HepG2 (cell line): ENCODE measurements around the gene TRIM9. TPM values are rescaled to one million over a fixed set of nuclear protein-coding genes. Genes with fewer than 3 reads are reported as not detected.

Experiments
- ADNP ChIP-seq: sonication (generic); formaldehyde crosslinking; IDR thresholded peaks from 2 replicates; pipeline ENCODE4 v1.4.0; 2020; ENCODE audit warnings: missing genetic modification reagents
- CHCHD3 ChIP-seq: sonication (generic); formaldehyde crosslinking; IDR thresholded peaks from 2 replicates; pipeline ENCODE4 v1.8.0; 2022; ENCODE audit warnings: mild to moderate bottlenecking, missing genetic modification reagents, moderate library complexity
- HIVEP1 ChIP-seq: sonication (generic); formaldehyde crosslinking; IDR thresholded peaks from 2 replicates; pipeline ENCODE4 v1.4.0; 2020; ENCODE audit warnings: mild to moderate bottlenecking, missing genetic modification reagents
- HNF4A ChIP-seq: sonication (generic); formaldehyde crosslinking; IDR thresholded peaks from 2 replicates; pipeline ENCODE4 v1.4.0; 2020; ENCODE audit warnings: missing genetic modification reagents
- KLF16 ChIP-seq, 2 experiments: sonication (generic) in 1 of 2; formaldehyde crosslinking in 1 of 2; IDR thresholded peaks; 2 replicates each; pipeline versions ENCODE4 v1.6.1 to v1.8.0; 2016 to 2023; ENCODE audit warnings: missing genetic modification reagents in 2 of 2, missing compliant biosample characterization in 1 of 2
- NCOR1 ChIP-seq: fragments of 200-600 bp; sonication (generic); IDR thresholded peaks from 2 replicates; pipeline ENCODE4 v1.7.0; 2017; ENCODE audit warnings: antibody characterized with exemption, low read length, borderline replicate concordance
- NFKBIZ ChIP-seq: IDR thresholded peaks from 2 replicates; pipeline ENCODE4 v1.6.1; 2018; ENCODE audit warnings: missing genetic modification reagents, missing compliant biosample characterization
- REL ChIP-seq: sonication (generic); formaldehyde crosslinking; conservative IDR thresholded peaks from 2 replicates; pipeline ENCODE4 v1.8.0; 2022; ENCODE audit warnings: mild to moderate bottlenecking, missing genetic modification reagents, moderate library complexity
- SP4 ChIP-seq: sonication (generic); formaldehyde crosslinking; IDR thresholded peaks from 2 replicates; pipeline ENCODE4 v1.8.1; 2023; ENCODE audit warnings: mild to moderate bottlenecking, missing genetic modification reagents
- SP5 ChIP-seq: IDR thresholded peaks from 2 replicates; pipeline ENCODE4 v1.6.1; 2016; ENCODE audit warnings: low read depth, borderline replicate concordance
- ZFP1 ChIP-seq: IDR thresholded peaks from 2 replicates; pipeline ENCODE4 v1.6.1; 2016
- ZNF180 ChIP-seq: sonication (generic); formaldehyde crosslinking; IDR thresholded peaks from 2 replicates; pipeline ENCODE4 v1.4.0; 2020; ENCODE audit warnings: low read depth, missing genetic modification reagents, borderline replicate concordance
- ZNF414 ChIP-seq: sonication (generic); formaldehyde crosslinking; IDR thresholded peaks from 2 replicates; pipeline ENCODE4 v1.5.0; 2020; ENCODE audit warnings: missing genetic modification reagents
- ZNF441 ChIP-seq: sonication (generic); formaldehyde crosslinking; IDR thresholded peaks from 2 replicates; pipeline ENCODE4 v1.7.0; 2021; ENCODE audit warnings: missing genetic modification reagents, borderline replicate concordance
- ZNF574 ChIP-seq: sonication (generic); formaldehyde crosslinking; IDR thresholded peaks from 2 replicates; pipeline ENCODE4 v1.4.0; 2020; ENCODE audit warnings: missing genetic modification reagents
- ZNF644 ChIP-seq: IDR thresholded peaks from 2 replicates; pipeline ENCODE4 v1.6.1; 2016; ENCODE audit warnings: low read depth
- ZNF775 ChIP-seq: sonication (generic); formaldehyde crosslinking; IDR thresholded peaks from 2 replicates; pipeline ENCODE4 v1.4.0; 2020; ENCODE audit warnings: missing genetic modification reagents, mild to moderate bottlenecking, moderate library complexity, borderline replicate concordance
- ZNF850 ChIP-seq: sonication (generic); formaldehyde crosslinking; conservative IDR thresholded peaks from 2 replicates; pipeline ENCODE4 v1.9.0; 2021; ENCODE audit warnings: mild to moderate bottlenecking, missing genetic modification reagents
- polyA plus RNA-seq, 8 experiments: library from polyadenylated mRNA; depleted of rRNA in 3 of 8; stranded (reverse) in 7 of 8; unstranded in 1 of 8; fragments of >200 nt; fragmentation: Illumina TruSeq in 4 of 8; extraction: Trizol in 4 of 8; gene quantifications; 2 replicates each; pipeline versions ENCODE4 v1.2.1 to v1.2.3, GENCODE V29; 2011 to 2016; ENCODE audit warnings: low read depth in 4 of 8, missing spikeins in 1 of 8, mixed read lengths in 1 of 8; ENCODE audit not compliant: insufficient read depth in 1 of 8
- total RNA-seq, 5 experiments: library from RNA; depleted of rRNA; stranded (reverse); fragments of >200 nt; fragmentation: Illumina TruSeq; extraction: Trizol; gene quantifications; 2 replicates each; pipeline ENCODE4 v1.2.3, GENCODE V29; 2016; ENCODE audit warnings: low read depth in 1 of 5
- TF ChIP-seq, protein P1 (sequence below): IDR thresholded peaks from 2 replicates; pipeline ENCODE4 v1.6.1; 2018; ENCODE audit warnings: missing genetic modification reagents, mild to moderate bottlenecking, missing compliant biosample characterization
- TF ChIP-seq, protein P2 (sequence below): sonication (generic); formaldehyde crosslinking; IDR thresholded peaks from 2 replicates; pipeline ENCODE4 v1.5.0; 2020; ENCODE audit warnings: mild to moderate bottlenecking, missing genetic modification reagents
- TF ChIP-seq, protein P3 (sequence below): sonication (generic); formaldehyde crosslinking; IDR thresholded peaks from 2 replicates; pipeline ENCODE4 v1.9.0; 2022; ENCODE audit warnings: low read depth, missing genetic modification reagents

Gene TRIM9
- total and polyA plus RNA-seq, 2 of the 13 experiments (the other 11 are each of a cell fraction or from before 2014, with no cell fraction given): 0.04 to 0.07 TPM

- TF ChIP-seq, protein P1, sequence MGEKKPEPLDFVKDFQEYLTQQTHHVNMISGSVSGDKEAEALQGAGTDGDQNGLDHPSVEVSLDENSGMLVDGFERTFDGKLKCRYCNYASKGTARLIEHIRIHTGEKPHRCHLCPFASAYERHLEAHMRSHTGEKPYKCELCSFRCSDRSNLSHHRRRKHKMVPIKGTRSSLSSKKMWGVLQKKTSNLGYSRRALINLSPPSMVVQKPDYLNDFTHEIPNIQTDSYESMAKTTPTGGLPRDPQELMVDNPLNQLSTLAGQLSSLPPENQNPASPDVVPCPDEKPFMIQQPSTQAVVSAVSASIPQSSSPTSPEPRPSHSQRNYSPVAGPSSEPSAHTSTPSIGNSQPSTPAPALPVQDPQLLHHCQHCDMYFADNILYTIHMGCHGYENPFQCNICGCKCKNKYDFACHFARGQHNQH (CRISPR knock-in tag): no peak; the same call in 1 of the 2 replicates
- 0 out of 2 replicates have a peak, but pooled peaks have one; percentile 8 for TF ChIP-seq REL (CRISPR knock-in tag)
- TF ChIP-seq HIVEP1 (CRISPR knock-in tag): no peak
- TF ChIP-seq NFKBIZ: no peak
- no peak for TF ChIP-seq ZNF574
- no peak; the same call in 1 of the 2 replicates for TF ChIP-seq ZNF414
- no peak for TF ChIP-seq ZNF441 (CRISPR knock-in tag)
- no peak for TF ChIP-seq SP4 (CRISPR knock-in tag)
- peak in 1 of 2 experiments; percentile 25; a peak in 1 of 4 replicates for TF ChIP-seq KLF16 (CRISPR knock-in tag; IDR thresholded peaks at IDR 0.05)
- peak; percentile 57; the same call in 1 of the 2 replicates for TF ChIP-seq SP5 (CRISPR knock-in tag)
- TF ChIP-seq ADNP (CRISPR knock-in tag): no peak
- TF ChIP-seq ZFP1: no peak
- no peak for TF ChIP-seq HNF4A (CRISPR knock-in tag)
- TF ChIP-seq ZNF644 (CRISPR knock-in tag): no peak
- TF ChIP-seq, protein P2, sequence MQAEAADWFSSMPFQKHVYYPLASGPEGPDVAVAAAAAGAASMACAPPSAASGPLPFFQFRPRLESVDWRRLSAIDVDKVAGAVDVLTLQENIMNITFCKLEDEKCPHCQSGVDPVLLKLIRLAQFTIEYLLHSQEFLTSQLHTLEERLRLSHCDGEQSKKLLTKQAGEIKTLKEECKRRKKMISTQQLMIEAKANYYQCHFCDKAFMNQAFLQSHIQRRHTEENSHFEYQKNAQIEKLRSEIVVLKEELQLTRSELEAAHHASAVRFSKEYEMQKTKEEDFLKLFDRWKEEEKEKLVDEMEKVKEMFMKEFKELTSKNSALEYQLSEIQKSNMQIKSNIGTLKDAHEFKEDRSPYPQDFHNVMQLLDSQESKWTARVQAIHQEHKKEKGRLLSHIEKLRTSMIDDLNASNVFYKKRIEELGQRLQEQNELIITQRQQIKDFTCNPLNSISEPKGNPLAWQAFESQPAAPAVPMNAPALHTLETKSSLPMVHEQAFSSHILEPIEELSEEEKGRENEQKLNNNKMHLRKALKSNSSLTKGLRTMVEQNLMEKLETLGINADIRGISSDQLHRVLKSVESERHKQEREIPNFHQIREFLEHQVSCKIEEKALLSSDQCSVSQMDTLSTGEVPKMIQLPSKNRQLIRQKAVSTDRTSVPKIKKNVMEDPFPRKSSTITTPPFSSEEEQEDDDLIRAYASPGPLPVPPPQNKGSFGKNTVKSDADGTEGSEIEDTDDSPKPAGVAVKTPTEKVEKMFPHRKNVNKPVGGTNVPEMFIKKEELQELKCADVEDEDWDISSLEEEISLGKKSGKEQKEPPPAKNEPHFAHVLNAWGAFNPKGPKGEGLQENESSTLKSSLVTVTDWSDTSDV: 0 out of 2 replicates have a peak, but pooled peaks have one; percentile 52
- TF ChIP-seq ZNF775 (CRISPR knock-in tag): no peak
- TF ChIP-seq, protein P3, sequence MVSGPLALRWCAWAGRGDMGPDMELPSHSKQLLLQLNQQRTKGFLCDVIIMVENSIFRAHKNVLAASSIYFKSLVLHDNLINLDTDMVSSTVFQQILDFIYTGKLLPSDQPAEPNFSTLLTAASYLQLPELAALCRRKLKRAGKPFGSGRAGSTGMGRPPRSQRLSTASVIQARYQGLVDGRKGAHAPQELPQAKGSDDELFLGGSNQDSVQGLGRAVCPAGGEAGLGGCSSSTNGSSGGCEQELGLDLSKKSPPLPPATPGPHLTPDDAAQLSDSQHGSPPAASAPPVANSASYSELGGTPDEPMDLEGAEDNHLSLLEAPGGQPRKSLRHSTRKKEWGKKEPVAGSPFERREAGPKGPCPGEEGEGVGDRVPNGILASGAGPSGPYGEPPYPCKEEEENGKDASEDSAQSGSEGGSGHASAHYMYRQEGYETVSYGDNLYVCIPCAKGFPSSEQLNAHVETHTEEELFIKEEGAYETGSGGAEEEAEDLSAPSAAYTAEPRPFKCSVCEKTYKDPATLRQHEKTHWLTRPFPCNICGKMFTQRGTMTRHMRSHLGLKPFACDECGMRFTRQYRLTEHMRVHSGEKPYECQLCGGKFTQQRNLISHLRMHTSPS: no peak
- no peak for TF ChIP-seq ZNF850 (CRISPR knock-in tag)
- TF ChIP-seq CHCHD3: no peak
- TF ChIP-seq NCOR1: no peak
- TF ChIP-seq ZNF180 (CRISPR knock-in tag): 0 out of 2 replicates have a peak, but pooled peaks have one; percentile 36
Observed at GRCh38 chr14:50943261-50943942, 151.5 kb downstream of the TRIM9 start (continued).
